GM20431 (cell line): ENCODE data around the gene KIRREL1.

Experiments used
- in situ Hi-C: fragments of 300-500 bp; cut with MseI, MboI; formaldehyde crosslinking; loops from one replicate; pipeline ENCODE4 v1.15.0; 2020; ENCODE audit warnings: low sequenced_read_pairs; ENCODE audit not compliant: unreplicated experiment

Gene KIRREL1

GRCh38 chr1:158121604-158122254 is 128.3 kb downstream of the KIRREL1 start:
- in situ Hi-C loops: loop anchor here (10.0 kb wide), 1 partner anchor 157 kb away; no protein-coding TSS in a partner anchor

GRCh38 chr1:158122833-158123388 is 129.5 kb downstream of the KIRREL1 start:
- in situ Hi-C loops: loop anchor here (10.0 kb wide), 1 partner anchor 158 kb away; no protein-coding TSS in a partner anchor

- in situ Hi-C loops: loop anchor here (10.0 kb wide), 1 partner anchor 159 kb away; no protein-coding TSS in a partner anchor
Measured at GRCh38 chr1:158124034-158124433, 130.6 kb downstream of the KIRREL1 start.

- in situ Hi-C loops: loop anchor here (10.0 kb wide), 1 partner anchor 160 kb away; no protein-coding TSS in a partner anchor
Measured at GRCh38 chr1:158124999-158125398, 131.6 kb downstream of the KIRREL1 start.

GRCh38 chr1:158126425-158126824 is 133.0 kb downstream of the KIRREL1 start:
- in situ Hi-C loops: loop anchor here (10.0 kb wide), 1 partner anchor 162 kb away; no protein-coding TSS in a partner anchor

- in situ Hi-C loops: loop anchor here (10.0 kb wide), 1 partner anchor 164 kb away; no protein-coding TSS in a partner anchor
Measured at GRCh38 chr1:158128531-158128930, 135.1 kb downstream of the KIRREL1 start.

GRCh38 chr1:158131217-158131616 is 137.8 kb downstream of the KIRREL1 start:
- in situ Hi-C loops: no loop called here

- in situ Hi-C loops: no loop called here
Measured at GRCh38 chr1:158140764-158141192, 147.3 kb downstream of the KIRREL1 start.

GRCh38 chr1:158145173-158145719 is 151.8 kb downstream of the KIRREL1 start:
- in situ Hi-C loops: no loop called here

GRCh38 chr1:158146165-158146564 is 152.7 kb downstream of the KIRREL1 start:
- in situ Hi-C loops: no loop called here

GRCh38 chr1:158146739-158147138 is 153.3 kb downstream of the KIRREL1 start:
- in situ Hi-C loops: no loop called here

- in situ Hi-C loops: no loop called here
Measured at GRCh38 chr1:158147401-158147800, 154.0 kb downstream of the KIRREL1 start.

GRCh38 chr1:158147869-158148268 is 154.4 kb downstream of the KIRREL1 start:
- in situ Hi-C loops: no loop called here

- in situ Hi-C loops: no loop called here
Measured at GRCh38 chr1:158148468-158148867, 155.0 kb downstream of the KIRREL1 start.

GRCh38 chr1:158149175-158149574 is 155.7 kb downstream of the KIRREL1 start:
- in situ Hi-C loops: no loop called here
